ENCODE data around the gene RPP25.
A peak's percentile ranks its signal among the peaks of the same experiment; 100 is the strongest.

Gene RPP25, protein sequence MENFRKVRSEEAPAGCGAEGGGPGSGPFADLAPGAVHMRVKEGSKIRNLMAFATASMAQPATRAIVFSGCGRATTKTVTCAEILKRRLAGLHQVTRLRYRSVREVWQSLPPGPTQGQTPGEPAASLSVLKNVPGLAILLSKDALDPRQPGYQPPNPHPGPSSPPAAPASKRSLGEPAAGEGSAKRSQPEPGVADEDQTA

DNA sequence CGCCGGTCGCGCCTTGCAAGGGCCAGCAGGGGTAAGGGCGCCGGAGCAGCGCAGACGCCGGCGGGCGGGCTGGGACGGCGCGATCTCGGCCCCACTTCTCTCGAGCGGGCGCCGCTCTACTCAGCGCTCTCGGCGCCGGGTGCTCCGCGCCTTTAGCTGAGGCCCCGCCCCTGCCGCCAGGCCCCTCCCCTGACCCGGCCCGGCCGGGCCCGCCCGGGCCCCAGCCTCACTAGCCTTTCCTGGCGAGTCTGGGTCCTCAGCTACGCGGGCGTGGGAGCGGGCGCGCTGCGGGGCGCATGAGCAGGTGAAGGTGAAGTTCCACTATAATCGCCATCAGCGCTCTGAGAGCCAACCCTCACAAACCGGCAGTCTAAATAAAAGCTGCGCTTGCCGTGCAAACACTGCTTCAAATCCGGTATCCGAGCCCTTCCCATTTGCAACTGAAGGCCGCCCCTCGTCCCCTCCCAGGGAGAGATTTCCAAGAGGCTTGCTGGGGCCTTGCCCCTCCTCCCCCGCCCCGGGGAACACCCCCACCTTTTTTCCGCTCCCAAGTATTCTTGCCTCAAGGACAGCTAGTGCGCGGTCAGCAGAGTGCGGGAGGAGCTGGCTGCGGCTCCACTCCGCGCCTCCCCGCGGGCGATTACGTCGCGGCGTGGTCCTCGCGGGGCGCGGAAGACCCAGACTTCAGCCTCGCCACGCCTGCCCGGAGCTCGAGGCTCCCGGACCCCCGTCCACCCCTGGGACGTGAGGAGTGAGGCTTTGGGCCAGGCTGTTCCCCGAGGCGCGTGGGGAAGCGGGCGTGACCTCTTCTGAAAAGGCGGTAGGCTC, at the start of gene RPP25:
RPP25 (minus strand) TSS at position 125 of the 828 bp plus-strand sequence. CDS start 189 bp downstream, outside the sequence.
- DNase-seq (ENCODE audit: low read depth) = peak; percentile 70
- TF ChIP-seq, protein P1, sequence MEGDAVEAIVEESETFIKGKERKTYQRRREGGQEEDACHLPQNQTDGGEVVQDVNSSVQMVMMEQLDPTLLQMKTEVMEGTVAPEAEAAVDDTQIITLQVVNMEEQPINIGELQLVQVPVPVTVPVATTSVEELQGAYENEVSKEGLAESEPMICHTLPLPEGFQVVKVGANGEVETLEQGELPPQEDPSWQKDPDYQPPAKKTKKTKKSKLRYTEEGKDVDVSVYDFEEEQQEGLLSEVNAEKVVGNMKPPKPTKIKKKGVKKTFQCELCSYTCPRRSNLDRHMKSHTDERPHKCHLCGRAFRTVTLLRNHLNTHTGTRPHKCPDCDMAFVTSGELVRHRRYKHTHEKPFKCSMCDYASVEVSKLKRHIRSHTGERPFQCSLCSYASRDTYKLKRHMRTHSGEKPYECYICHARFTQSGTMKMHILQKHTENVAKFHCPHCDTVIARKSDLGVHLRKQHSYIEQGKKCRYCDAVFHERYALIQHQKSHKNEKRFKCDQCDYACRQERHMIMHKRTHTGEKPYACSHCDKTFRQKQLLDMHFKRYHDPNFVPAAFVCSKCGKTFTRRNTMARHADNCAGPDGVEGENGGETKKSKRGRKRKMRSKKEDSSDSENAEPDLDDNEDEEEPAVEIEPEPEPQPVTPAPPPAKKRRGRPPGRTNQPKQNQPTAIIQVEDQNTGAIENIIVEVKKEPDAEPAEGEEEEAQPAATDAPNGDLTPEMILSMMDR (conservative IDR thresholded peaks at IDR 0.05; ENCODE audit: low read depth, low read length) = no peak
- H3K4me3 ChIP-seq (ENCODE audit: low read depth, low read length) = peak within 1 kb of the TSS; percentile 61

DNA sequence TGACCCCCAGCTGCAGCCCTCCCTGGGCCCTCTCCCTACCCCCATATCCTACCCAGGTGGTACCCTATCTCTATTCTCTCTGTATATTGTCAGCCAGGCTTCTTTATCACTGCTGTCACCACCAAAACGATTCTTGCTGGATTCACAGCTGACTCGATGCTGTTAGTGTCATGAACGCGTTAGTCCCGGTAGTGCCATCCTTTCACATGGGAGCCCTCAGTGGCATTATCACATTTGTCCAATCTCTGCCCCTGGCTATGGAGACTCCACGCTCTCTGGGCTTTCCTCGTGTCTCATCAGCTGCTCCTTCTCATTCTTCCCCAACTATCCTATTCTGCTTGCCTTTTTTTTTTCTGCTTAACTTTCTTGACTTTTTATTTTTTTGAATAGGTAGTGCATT, 45.8 kb upstream of the RPP25 start:
- TF ChIP-seq, protein P1 (conservative IDR thresholded peaks at IDR 0.05; ENCODE audit: low read depth, low read length) = no peak
- no peak for DNase-seq (ENCODE audit: low read depth)
- H3K4me3 ChIP-seq (ENCODE audit: low read depth, low read length) = no peak overlapping the region

DNA sequence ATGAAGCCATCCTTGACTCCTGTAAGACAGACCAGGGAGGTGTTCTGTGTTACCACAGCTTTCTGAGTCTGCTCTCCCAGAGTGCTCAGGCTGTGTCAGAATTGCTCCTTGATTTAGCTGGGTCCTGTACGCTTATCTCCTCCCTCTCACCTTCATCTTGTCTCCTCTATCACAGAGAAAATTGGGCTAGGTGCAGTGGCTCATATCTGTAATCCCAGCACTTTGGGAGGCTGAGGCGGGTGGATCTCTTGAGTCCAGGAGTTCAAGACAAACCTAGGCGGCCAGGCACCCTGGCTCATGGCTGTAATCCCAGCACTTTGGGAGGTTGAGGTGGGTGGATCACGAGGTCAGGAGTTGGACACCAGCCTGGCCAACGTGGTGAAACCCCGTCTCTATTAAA, 44.7 kb upstream of the RPP25 start:
- H3K4me3 ChIP-seq (ENCODE audit: low read depth, low read length) = no peak overlapping the region
- no peak for DNase-seq (ENCODE audit: low read depth)
- TF ChIP-seq, protein P1 (conservative IDR thresholded peaks at IDR 0.05; ENCODE audit: low read depth, low read length) = no peak

DNA sequence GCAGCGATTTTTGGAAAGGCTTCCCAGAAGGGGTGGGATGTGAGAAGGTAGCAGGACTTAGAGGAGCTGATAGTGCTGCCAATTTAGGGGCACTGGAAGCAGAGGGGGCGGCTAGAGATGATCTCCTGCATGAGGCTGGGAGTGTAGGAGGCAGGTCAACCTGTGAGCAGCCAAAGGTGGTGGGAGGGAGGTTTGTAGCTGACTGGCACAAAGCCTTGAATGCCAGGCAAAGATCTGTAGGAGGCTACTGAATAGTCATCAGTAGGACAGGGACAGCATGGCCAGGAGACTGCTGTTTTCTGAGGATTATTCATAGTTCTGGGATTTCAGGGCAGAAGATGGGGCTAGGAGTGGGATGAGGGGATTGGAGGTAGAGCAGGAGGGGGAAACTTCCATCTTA, 41.0 kb upstream of the RPP25 start:
- no peak overlapping the region for H3K4me3 ChIP-seq (ENCODE audit: low read depth, low read length)
- TF ChIP-seq, protein P1 (conservative IDR thresholded peaks at IDR 0.05; ENCODE audit: low read depth, low read length) = no peak
- DNase-seq (ENCODE audit: low read depth) = no peak

DNA sequence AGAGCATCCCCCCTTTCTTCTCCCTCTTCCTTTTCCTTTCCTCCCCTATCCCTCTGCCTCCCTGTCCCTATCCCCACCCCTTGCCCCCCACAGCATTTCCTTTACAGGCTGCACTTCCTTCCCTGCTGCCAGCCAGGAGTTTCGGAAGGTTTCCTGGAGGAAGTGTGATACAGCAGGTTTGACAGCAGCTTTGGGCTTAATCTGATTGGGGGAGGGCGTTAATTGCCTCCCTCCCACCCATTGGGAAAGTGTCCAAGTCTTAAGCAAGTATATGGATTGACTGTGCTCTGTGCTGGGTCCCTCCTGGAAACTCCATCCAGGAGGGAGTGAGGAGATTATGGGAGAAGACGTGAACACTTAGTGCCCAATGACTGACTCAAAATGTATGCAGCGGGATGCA, 40.6 kb upstream of the RPP25 start:
- H3K4me3 ChIP-seq (ENCODE audit: low read depth, low read length) = no peak overlapping the region
- TF ChIP-seq, protein P1 (conservative IDR thresholded peaks at IDR 0.05; ENCODE audit: low read depth, low read length) = no peak
- no peak for DNase-seq (ENCODE audit: low read depth)

DNA sequence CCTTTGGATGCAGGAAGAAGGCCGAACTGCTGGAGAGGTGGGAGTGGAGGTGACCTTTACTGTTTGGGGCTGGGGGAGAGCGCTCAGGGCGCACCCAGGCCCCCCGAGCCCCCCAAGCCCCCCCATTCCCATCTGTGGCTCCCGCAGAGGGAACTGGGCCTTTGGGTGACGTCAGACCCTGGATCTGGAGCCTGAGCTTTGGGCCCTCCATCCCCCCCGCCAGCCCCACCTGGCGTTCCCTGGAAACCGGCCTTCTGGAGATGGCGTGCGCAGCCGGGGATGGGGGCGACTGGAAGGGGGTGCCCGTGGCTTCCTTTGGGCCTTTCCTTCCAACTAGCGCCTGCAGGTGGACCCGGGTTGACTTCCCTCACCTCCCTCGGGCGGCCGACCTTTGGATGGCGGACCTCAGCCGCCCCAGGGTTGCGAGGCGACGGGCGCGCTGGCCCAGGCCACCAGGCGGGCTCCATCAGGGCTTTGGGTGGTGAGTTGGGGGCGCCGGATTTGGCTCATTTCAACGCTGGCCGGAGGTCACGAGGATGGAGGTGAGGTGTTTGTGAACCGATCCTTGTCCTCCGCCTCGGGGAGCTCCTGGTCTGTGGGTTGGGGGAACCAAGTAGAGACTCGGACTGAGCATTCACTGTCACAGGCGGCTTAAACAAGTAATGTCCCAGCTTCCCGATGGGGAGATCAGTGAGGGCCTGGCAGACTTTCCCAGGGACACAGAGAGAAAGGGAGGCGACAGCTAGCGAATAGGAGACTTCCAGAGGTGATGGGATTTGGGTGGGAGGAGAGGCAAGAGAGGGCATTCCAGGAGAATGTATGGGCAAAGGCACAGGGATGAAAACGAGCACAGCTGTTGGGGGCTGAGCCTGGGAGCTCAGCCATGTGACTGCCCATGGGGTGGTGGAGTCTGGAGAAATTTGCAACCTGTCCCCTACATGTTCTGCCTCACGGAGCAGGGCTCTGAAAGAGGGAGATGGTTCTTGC, 39.5 kb upstream of the RPP25 start:
- no peak for DNase-seq (ENCODE audit: low read depth)
- TF ChIP-seq, protein P1 (conservative IDR thresholded peaks at IDR 0.05; ENCODE audit: low read depth, low read length) = no peak

More for the DNA sequence above, 39.5 kb upstream of the RPP25 start:
- peak overlapping the region; percentile 74 for H3K4me3 ChIP-seq (ENCODE audit: low read depth, low read length)
